NB4 (cell line): ENCODE measurements around the gene PIGQ.

ENCODE experiments used
- DNase-seq: peaks from one replicate; pipeline ENCODE4 v3.0.0; 2010; ENCODE audit warnings: low read depth
- H3K4me3 ChIP-seq: one replicate; pipeline ENCODE4 v1.5.1; 2011; ENCODE audit warnings: mild to moderate bottlenecking, low read depth, low read length, moderate library complexity
- CTCF ChIP-seq: IDR thresholded peaks from one replicate; pipeline ENCODE4 v1.5.1; 2012; ENCODE audit warnings: low read depth, low read length
- MAX ChIP-seq: IDR thresholded peaks from 2 replicates; pipeline ENCODE4 v1.6.1; 2011; ENCODE audit warnings: low read depth, low read length
- MYC ChIP-seq: IDR thresholded peaks from 2 replicates; pipeline ENCODE4 v1.6.1; 2011; ENCODE audit warnings: low read depth, low read length
- POLR2A ChIP-seq: IDR thresholded peaks from 2 replicates; pipeline ENCODE4 v1.6.1; 2011; ENCODE audit warnings: mild to moderate bottlenecking; ENCODE audit not compliant: insufficient read length; ENCODE audit errors: extremely low read depth

PIGQ gene

GRCh38 chr16:620700-621525 is 51.1 kb downstream of the PIGQ start:
- no peak for DNase-seq
- TF ChIP-seq POLR2A (no peak), CTCF (no peak), MYC (no peak), MAX (no peak)

GRCh38 chr16:621526-622105 is 51.8 kb downstream of the PIGQ start:
- no peak for DNase-seq
- no peak overlapping the region for H3K4me3 ChIP-seq
- TF ChIP-seq MYC: no peak
- TF ChIP-seq POLR2A: no peak
- no peak for TF ChIP-seq CTCF
- TF ChIP-seq MAX: no peak

More at GRCh38 chr16:620700-621525, 51.1 kb downstream of the PIGQ start:
- H3K4me3 ChIP-seq: no peak overlapping the region

- TF ChIP-seq POLR2A: no peak
- no peak for TF ChIP-seq CTCF
- TF ChIP-seq MAX: no peak
- TF ChIP-seq MYC: no peak
- no peak overlapping the region for H3K4me3 ChIP-seq
- no peak for DNase-seq
Measured at GRCh38 chr16:622920-623280, 53.1 kb downstream of the PIGQ start.

- TF ChIP-seq MAX (no peak), MYC (no peak), CTCF (no peak), POLR2A (no peak)
- H3K4me3 ChIP-seq: no peak overlapping the region
- no peak for DNase-seq
Measured at GRCh38 chr16:624526-625070, 54.8 kb downstream of the PIGQ start.

GRCh38 chr16:625117-625976 is 55.6 kb downstream of the PIGQ start:
- no peak for DNase-seq
- no peak overlapping the region for H3K4me3 ChIP-seq
- TF ChIP-seq MYC: no peak
- no peak for TF ChIP-seq CTCF
- TF ChIP-seq MAX: no peak
- no peak for TF ChIP-seq POLR2A
